HepG2 (cell line): ENCODE results near the gene IL1RL2. TPM values are rescaled to one million over a fixed set of nuclear protein-coding genes. Genes with fewer than 3 reads are reported as not detected.
A peak's percentile ranks its signal among the peaks of the same experiment; 100 is the strongest.

Experiments
- ATAC-seq: fragments of 200-7000 bp; cut with Tn5 transposase; 3 replicates; pipeline ENCODE4 v1.9.1; 2020; ENCODE audit warnings: mild to moderate bottlenecking, moderate library complexity
- BruUV-seq: library from RNA; stranded (reverse); fragments of 400-500 nt; replicated peaks from 2 replicates; lab custom pipeline; 2021; lab: Mats Ljungman, UMichigan
- CTCF ChIA-PET: fragments of 300-600 bp; formaldehyde crosslinking; extraction: SDS; loops from one replicate; lab custom pipeline; 2021; ENCODE audit warnings: low total read pairs, inconsistent platforms, low intra/inter-chr PET ratio; lab: Yijun Ruan, JAX
- POLR2A ChIA-PET: fragments of 350-600 bp; sonication (Branson Sonifier 250); formaldehyde crosslinking; loops from one replicate; lab custom pipeline; 2020; ENCODE audit warnings: antibody characterized with exemption, inconsistent platforms; lab: Yijun Ruan, JAX
- DNase-seq: peaks from one replicate; pipeline ENCODE4 v3.0.0-alpha.2; 2015; ENCODE audit warnings: low spot score
- FAIRE-seq: peaks from 3 replicates; lab custom pipeline; 2011; peaks lifted over from hg19 to GRCh38; lab: Jason Lieb, UNC
- H2AFZ ChIP-seq: one replicate; pipeline ENCODE4 v1.6.1; 2011; ENCODE audit warnings: low read length, inconsistent platforms
- H3K27ac ChIP-seq: fragments of 300-600 bp; 3 replicates; pipeline ENCODE4 v1.8.0; 2011; ENCODE audit warnings: mixed run types, mild to moderate bottlenecking, mixed read lengths, low read length, inconsistent platforms; ENCODE audit not compliant: insufficient read depth; ENCODE audit errors: extremely low read length
- H3K27me3 ChIP-seq, 2 experiments: fragments of 200-600 bp in 1 of 2; 2 replicates in 1 of 2; 3 replicates in 1 of 2; pipeline versions ENCODE4 v1.6.0 to v1.8.0; 2011; ENCODE audit warnings: low read length in 2 of 2, mild to moderate bottlenecking in 2 of 2, moderate library complexity in 2 of 2, inconsistent platforms in 1 of 2; ENCODE audit not compliant: insufficient read depth in 2 of 2, control insufficient read depth in 1 of 2
- H3K36me3 ChIP-seq, 2 experiments: fragments of 200-600 bp in 1 of 2; replicated peaks in 1 of 2; 2 replicates in 1 of 2; 3 replicates in 1 of 2; pipeline versions ENCODE4 v1.5.1 to v1.8.0; 2011; ENCODE audit warnings: low read length in 2 of 2, inconsistent platforms in 1 of 2; ENCODE audit not compliant: insufficient read depth in 2 of 2, control insufficient read depth in 1 of 2
- H3K4me1 ChIP-seq: 2 replicates; pipeline ENCODE4 v1.5.1; 2012; ENCODE audit warnings: low read length, inconsistent platforms; ENCODE audit not compliant: insufficient read depth
- H3K4me2 ChIP-seq: 2 replicates; pipeline ENCODE4 v1.6.0; 2011; ENCODE audit warnings: low read depth, low read length, inconsistent platforms
- H3K4me3 ChIP-seq, 3 experiments: fragments of 200-600 bp in 1 of 3; sonication (generic), shearing (Covaris generic) in 1 of 3; replicated peaks in 1 of 3; 2 replicates each; pipeline ENCODE4 v1.5.1; 2011 to 2016; ENCODE audit warnings: low read length in 3 of 3, inconsistent platforms in 2 of 3, low read depth in 2 of 3, mild to moderate bottlenecking in 2 of 3, control low read depth in 1 of 3, mixed read lengths in 1 of 3; ENCODE audit not compliant: insufficient read depth in 1 of 3
- H3K79me2 ChIP-seq: one replicate; pipeline ENCODE4 v1.6.1; 2011; ENCODE audit warnings: low read length, inconsistent platforms; ENCODE audit not compliant: insufficient read depth
- H3K9ac ChIP-seq: 2 replicates; pipeline ENCODE4 v1.6.0; 2011; ENCODE audit warnings: mild to moderate bottlenecking, low read depth, low read length, inconsistent platforms; ENCODE audit not compliant: insufficient read depth
- H3K9me3 ChIP-seq: 2 replicates; pipeline ENCODE4 v1.5.1; 2012; ENCODE audit warnings: mild to moderate bottlenecking, low read length
- H4K20me1 ChIP-seq: 2 replicates; pipeline ENCODE4 v1.6.0; 2011; ENCODE audit warnings: inconsistent platforms, mild to moderate bottlenecking, low read length, moderate library complexity; ENCODE audit not compliant: insufficient read depth
- HOXD1 ChIP-seq: sonication (generic); formaldehyde crosslinking; IDR thresholded peaks from 2 replicates; pipeline ENCODE4 v1.5.0; 2020; ENCODE audit warnings: missing genetic modification reagents
- KAT8 ChIP-seq: IDR thresholded peaks from 2 replicates; pipeline ENCODE4 v1.6.1; 2016; ENCODE audit warnings: missing genetic modification reagents, missing compliant biosample characterization
- KDM2A ChIP-seq: sonication (generic); formaldehyde crosslinking; IDR thresholded peaks from 2 replicates; pipeline ENCODE4 v1.4.0; 2020; ENCODE audit warnings: low read depth, missing genetic modification reagents, borderline replicate concordance
- MBD4 ChIP-seq: IDR thresholded peaks from 2 replicates; pipeline ENCODE4 v1.6.1; 2012; ENCODE audit warnings: low read length, inconsistent platforms, borderline replicate concordance
- NCOA5 ChIP-seq: sonication (generic); formaldehyde crosslinking; IDR thresholded peaks from 2 replicates; pipeline ENCODE4 v1.4.0; 2020; ENCODE audit warnings: missing genetic modification reagents
- POLR2G ChIP-seq: fragments of 200-400 bp; formaldehyde crosslinking; IDR thresholded peaks from 2 replicates; pipeline ENCODE4 v1.6.1; 2018; ENCODE audit warnings: mild to moderate bottlenecking, low read depth, low read length, moderate library complexity
- RAD51 ChIP-seq: fragments of 450-650 bp; IDR thresholded peaks from 2 replicates; pipeline ENCODE4 v1.6.1; 2016; ENCODE audit warnings: borderline replicate concordance
- RBM22 ChIP-seq: fragments of 200-400 bp; formaldehyde crosslinking; optimal IDR thresholded peaks from 2 replicates; pipeline ENCODE3; 2017; ENCODE audit warnings: mild to moderate bottlenecking, low read length, moderate library complexity
- RCOR2 ChIP-seq: IDR thresholded peaks from 2 replicates; pipeline ENCODE4 v1.6.1; 2016; ENCODE audit warnings: missing biosample characterization, missing genetic modification reagents
- SAFB2 ChIP-seq: sonication (generic); formaldehyde crosslinking; IDR thresholded peaks from 2 replicates; pipeline ENCODE4 v1.5.1; 2020; ENCODE audit warnings: missing genetic modification reagents, low read depth, mild to moderate bottlenecking, borderline replicate concordance
- SIN3B ChIP-seq: fragments of 150-350 bp; IDR thresholded peaks from 2 replicates; pipeline ENCODE4 v1.6.1; 2014; ENCODE audit warnings: low read length
- SOX5 ChIP-seq: IDR thresholded peaks from 2 replicates; pipeline ENCODE4 v1.6.1; 2016; ENCODE audit warnings: borderline replicate concordance
- TFDP2 ChIP-seq: sonication (generic); formaldehyde crosslinking; IDR thresholded peaks from 2 replicates; pipeline ENCODE4 v1.4.0; 2020; ENCODE audit warnings: missing genetic modification reagents
- YEATS2 ChIP-seq: sonication (generic); formaldehyde crosslinking; IDR thresholded peaks from 2 replicates; pipeline ENCODE4 v1.4.0; 2020; ENCODE audit warnings: missing genetic modification reagents, borderline replicate concordance
- YY1 ChIP-seq: IDR thresholded peaks from 2 replicates; pipeline ENCODE4 v1.6.1; 2011; ENCODE audit warnings: low read length, low read depth, moderate library complexity, mild to moderate bottlenecking; ENCODE audit not compliant: insufficient read depth, insufficient replicate concordance
- ZFP41 ChIP-seq: sonication (generic); formaldehyde crosslinking; IDR thresholded peaks from 2 replicates; pipeline ENCODE4 v1.4.0; 2020; ENCODE audit warnings: mild to moderate bottlenecking, missing genetic modification reagents, borderline replicate concordance
- ZNF24 ChIP-seq: fragments of 450-650 bp; IDR thresholded peaks from 2 replicates; pipeline ENCODE4 v1.6.1; 2017; ENCODE audit warnings: antibody characterized with exemption, mild to moderate bottlenecking
- ZNF740 ChIP-seq: sonication (generic); formaldehyde crosslinking; IDR thresholded peaks from 2 replicates; pipeline ENCODE4 v1.4.0; 2020; ENCODE audit warnings: missing genetic modification reagents
- ZSCAN25 ChIP-seq: sonication (generic); formaldehyde crosslinking; IDR thresholded peaks from 2 replicates; pipeline ENCODE4 v1.8.0; 2022; ENCODE audit warnings: mild to moderate bottlenecking, missing genetic modification reagents
- WGBS: methylation state at CpG from one replicate; pipeline ENCODE4 v1.1.6; 2017; ENCODE audit warnings: low lambda C conversion rate; 5-methylcytosine and 5-hydroxymethylcytosine counted together
- in situ Hi-C: cut with HindIII; loops from 2 replicates; pipeline ENCODE4 v1.10.0; 2017; ENCODE audit warnings: low pct_unique_long_range_greater_than_20kb; ENCODE audit not compliant: extremely low pct_ligation_motif_present
- intact Hi-C: fragments of 100-400 bp; cut with micrococcal nuclease; formaldehyde crosslinking; loops from one replicate; pipeline ENCODE4 v1.10.0; 2022; ENCODE audit not compliant: unreplicated experiment
- polyA plus RNA-seq, 8 experiments: library from polyadenylated mRNA; depleted of rRNA in 3 of 8; stranded (reverse) in 7 of 8; unstranded in 1 of 8; fragments of >200 nt; fragmentation: Illumina TruSeq in 4 of 8; extraction: Trizol in 4 of 8; gene quantifications; 2 replicates each; pipeline versions ENCODE4 v1.2.1 to v1.2.3, GENCODE V29; 2011 to 2016; ENCODE audit warnings: low read depth in 4 of 8, missing spikeins in 1 of 8, mixed read lengths in 1 of 8; ENCODE audit not compliant: insufficient read depth in 1 of 8
- total RNA-seq, 5 experiments: library from RNA; depleted of rRNA; stranded (reverse); fragments of >200 nt; fragmentation: Illumina TruSeq; extraction: Trizol; gene quantifications; 2 replicates each; pipeline ENCODE4 v1.2.3, GENCODE V29; 2016; ENCODE audit warnings: low read depth in 1 of 5
- TF ChIP-seq, protein P1 (sequence below): sonication (generic); formaldehyde crosslinking; IDR thresholded peaks from 2 replicates; pipeline ENCODE4 v1.5.1; 2020; ENCODE audit warnings: missing genetic modification reagents, mild to moderate bottlenecking, borderline replicate concordance

The IL1RL2 gene
- total and polyA plus RNA-seq, 2 of the 13 experiments (the other 11 are each of a cell fraction or from before 2014, with no cell fraction given) = 0.03 TPM; not detected in 1

DNA sequence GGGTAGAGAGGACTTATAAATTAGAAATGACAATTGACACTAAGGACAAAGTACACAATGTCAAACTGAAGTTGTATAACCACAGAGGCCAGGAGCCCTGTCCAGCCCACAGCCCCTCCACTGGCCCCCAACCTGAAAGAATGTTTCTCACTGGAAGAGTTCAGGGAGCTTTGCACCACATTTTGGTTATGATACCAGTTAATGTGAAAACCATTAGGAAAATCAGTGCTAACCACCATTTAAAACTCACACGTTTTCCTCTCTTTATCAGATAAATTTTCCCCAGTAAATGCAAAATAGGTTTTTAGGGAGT, 6.2 kb upstream of the IL1RL2 start:
- Histone ChIP-seq H3K27me3 (no peaks in the 10 kb centered on the region), H2AFZ (no peak overlapping the region), H3K9ac (no peak overlapping the region), H4K20me1 (no peaks in the 10 kb centered on the region), H3K4me2 (peak overlapping the region; percentile 1; the same call in 1 of the 2 replicates), H3K79me2 (no peaks in the 10 kb centered on the region), H3K4me3 (no peak overlapping the region), H3K9me3 (no peaks in the 10 kb centered on the region), H3K27ac (no peak overlapping the region), H3K36me3 (peaks cover 8 to 24% of the 10 kb centered on the region in 2 experiments; a peak in 4 of 5 replicates), H3K4me1 (peaks cover 46% of the 10 kb centered on the region)
- intact Hi-C loops (no loop called here), in situ Hi-C loops (no loop called here)
- 28% methylated on average over 1 of the region's 1 CpG for WGBS
- POLR2A ChIA-PET = interaction anchor here (1.4 to 1.5 kb wide), 2 partner anchors 24 to 38 kb away, joined by 5 read pairs; partner anchors contain the start of gene IL1R1
- BruUV-seq = no TSS peak
- CTCF ChIA-PET = no interaction called here
- ATAC-seq (peak; percentile 45), DNase-seq (peak; percentile 27), FAIRE-seq (no peak)
- TF ChIP-seq POLR2G = peak; percentile 67
- peak; percentile 88 for TF ChIP-seq RBM22
- TF ChIP-seq TFDP2 (CRISPR knock-in tag) = no peak
- TF ChIP-seq ZFP41 (CRISPR knock-in tag) = no peak
- TF ChIP-seq RAD51 = no peak
- 0 out of 2 replicates have a peak, but pooled peaks have one; percentile 18 for TF ChIP-seq MBD4
- no peak for TF ChIP-seq RCOR2
- TF ChIP-seq, protein P1, sequence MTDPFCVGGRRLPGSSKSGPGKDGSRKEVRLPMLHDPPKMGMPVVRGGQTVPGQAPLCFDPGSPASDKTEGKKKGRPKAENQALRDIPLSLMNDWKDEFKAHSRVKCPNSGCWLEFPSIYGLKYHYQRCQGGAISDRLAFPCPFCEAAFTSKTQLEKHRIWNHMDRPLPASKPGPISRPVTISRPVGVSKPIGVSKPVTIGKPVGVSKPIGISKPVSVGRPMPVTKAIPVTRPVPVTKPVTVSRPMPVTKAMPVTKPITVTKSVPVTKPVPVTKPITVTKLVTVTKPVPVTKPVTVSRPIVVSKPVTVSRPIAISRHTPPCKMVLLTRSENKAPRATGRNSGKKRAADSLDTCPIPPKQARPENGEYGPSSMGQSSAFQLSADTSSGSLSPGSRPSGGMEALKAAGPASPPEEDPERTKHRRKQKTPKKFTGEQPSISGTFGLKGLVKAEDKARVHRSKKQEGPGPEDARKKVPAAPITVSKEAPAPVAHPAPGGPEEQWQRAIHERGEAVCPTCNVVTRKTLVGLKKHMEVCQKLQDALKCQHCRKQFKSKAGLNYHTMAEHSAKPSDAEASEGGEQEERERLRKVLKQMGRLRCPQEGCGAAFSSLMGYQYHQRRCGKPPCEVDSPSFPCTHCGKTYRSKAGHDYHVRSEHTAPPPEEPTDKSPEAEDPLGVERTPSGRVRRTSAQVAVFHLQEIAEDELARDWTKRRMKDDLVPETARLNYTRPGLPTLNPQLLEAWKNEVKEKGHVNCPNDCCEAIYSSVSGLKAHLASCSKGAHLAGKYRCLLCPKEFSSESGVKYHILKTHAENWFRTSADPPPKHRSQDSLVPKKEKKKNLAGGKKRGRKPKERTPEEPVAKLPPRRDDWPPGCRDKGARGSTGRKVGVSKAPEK = no peak
- 0 out of 2 replicates have a peak, but pooled peaks have one; percentile 6 for TF ChIP-seq KDM2A (CRISPR knock-in tag)
- no peak for TF ChIP-seq SAFB2 (CRISPR knock-in tag)
- 0 out of 2 replicates have a peak, but pooled peaks have one; percentile 1 for TF ChIP-seq YEATS2 (CRISPR knock-in tag)
- 0 out of 2 replicates have a peak, but pooled peaks have one; percentile 19 for TF ChIP-seq SOX5 (CRISPR knock-in tag)
- TF ChIP-seq SIN3B = no peak
- no peak for TF ChIP-seq ZSCAN25 (CRISPR knock-in tag)
- no peak for TF ChIP-seq KAT8
- no peak for TF ChIP-seq ZNF740 (CRISPR knock-in tag)
- TF ChIP-seq NCOA5 (CRISPR knock-in tag) = no peak
- TF ChIP-seq HOXD1 (CRISPR knock-in tag) = no peak
- TF ChIP-seq ZNF24 = no peak
- TF ChIP-seq YY1 = no peak
